NCI-H345 (cell line): Measurements from ENCODE around the gene AMER1.

Source experiments
- DNase-seq: peaks from one replicate; lab custom pipeline; 2025; lab: John Stamatoyannopoulos, UW

AMER1 gene

GRCh38 chrX:64184396-64184795, 21.1 kb downstream of the AMER1 start:
- DNase-seq, result no peak

GRCh38 chrX:64182208-64182607, 23.3 kb downstream of the AMER1 start:
- no peak for DNase-seq

- no peak for DNase-seq
These were observed 28.6 kb downstream of the AMER1 start for GRCh38 chrX:64176876-64177275.

GRCh38 chrX:64169988-64170387, 35.5 kb downstream of the AMER1 start:
- DNase-seq, result no peak

- DNase-seq, result no peak
These were observed 52.7 kb downstream of the AMER1 start for GRCh38 chrX:64152857-64153256.

- DNase-seq, result no peak
These were observed 53.6 kb downstream of the AMER1 start for GRCh38 chrX:64151911-64152310.

- DNase-seq, result no peak
These were observed 54.7 kb downstream of the AMER1 start for GRCh38 chrX:64150775-64151174.
